Measurements from ENCODE around the gene TAF6. TPM values are rescaled to one million over a fixed set of nuclear protein-coding genes. Genes with fewer than 3 reads are reported as not detected.

The TAF6 gene
- total and polyA plus RNA-seq, 2 experiments from 2014 or later = 56.3 to 141 TPM

DNA sequence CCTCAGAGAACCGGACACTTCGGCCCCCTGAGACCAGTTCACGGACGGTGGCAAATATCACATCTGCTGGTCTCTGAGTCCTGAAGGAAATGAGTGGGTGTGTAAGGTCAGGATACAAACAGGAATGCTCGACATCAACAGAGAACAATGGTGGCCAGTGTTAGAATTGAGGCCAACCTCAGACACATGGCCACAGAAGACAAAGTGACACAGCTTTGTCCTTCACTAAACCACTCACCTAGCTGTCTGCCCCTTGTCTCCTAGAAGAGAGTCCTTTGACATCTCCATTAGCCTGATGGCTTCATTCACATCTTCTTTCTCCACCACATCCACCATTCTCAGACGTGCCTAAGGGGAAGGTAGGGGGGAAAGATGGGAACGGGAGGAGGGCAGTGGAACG lies 26.1 kb downstream of the TAF6 start (continued):
- TF ChIP-seq, protein P1, sequence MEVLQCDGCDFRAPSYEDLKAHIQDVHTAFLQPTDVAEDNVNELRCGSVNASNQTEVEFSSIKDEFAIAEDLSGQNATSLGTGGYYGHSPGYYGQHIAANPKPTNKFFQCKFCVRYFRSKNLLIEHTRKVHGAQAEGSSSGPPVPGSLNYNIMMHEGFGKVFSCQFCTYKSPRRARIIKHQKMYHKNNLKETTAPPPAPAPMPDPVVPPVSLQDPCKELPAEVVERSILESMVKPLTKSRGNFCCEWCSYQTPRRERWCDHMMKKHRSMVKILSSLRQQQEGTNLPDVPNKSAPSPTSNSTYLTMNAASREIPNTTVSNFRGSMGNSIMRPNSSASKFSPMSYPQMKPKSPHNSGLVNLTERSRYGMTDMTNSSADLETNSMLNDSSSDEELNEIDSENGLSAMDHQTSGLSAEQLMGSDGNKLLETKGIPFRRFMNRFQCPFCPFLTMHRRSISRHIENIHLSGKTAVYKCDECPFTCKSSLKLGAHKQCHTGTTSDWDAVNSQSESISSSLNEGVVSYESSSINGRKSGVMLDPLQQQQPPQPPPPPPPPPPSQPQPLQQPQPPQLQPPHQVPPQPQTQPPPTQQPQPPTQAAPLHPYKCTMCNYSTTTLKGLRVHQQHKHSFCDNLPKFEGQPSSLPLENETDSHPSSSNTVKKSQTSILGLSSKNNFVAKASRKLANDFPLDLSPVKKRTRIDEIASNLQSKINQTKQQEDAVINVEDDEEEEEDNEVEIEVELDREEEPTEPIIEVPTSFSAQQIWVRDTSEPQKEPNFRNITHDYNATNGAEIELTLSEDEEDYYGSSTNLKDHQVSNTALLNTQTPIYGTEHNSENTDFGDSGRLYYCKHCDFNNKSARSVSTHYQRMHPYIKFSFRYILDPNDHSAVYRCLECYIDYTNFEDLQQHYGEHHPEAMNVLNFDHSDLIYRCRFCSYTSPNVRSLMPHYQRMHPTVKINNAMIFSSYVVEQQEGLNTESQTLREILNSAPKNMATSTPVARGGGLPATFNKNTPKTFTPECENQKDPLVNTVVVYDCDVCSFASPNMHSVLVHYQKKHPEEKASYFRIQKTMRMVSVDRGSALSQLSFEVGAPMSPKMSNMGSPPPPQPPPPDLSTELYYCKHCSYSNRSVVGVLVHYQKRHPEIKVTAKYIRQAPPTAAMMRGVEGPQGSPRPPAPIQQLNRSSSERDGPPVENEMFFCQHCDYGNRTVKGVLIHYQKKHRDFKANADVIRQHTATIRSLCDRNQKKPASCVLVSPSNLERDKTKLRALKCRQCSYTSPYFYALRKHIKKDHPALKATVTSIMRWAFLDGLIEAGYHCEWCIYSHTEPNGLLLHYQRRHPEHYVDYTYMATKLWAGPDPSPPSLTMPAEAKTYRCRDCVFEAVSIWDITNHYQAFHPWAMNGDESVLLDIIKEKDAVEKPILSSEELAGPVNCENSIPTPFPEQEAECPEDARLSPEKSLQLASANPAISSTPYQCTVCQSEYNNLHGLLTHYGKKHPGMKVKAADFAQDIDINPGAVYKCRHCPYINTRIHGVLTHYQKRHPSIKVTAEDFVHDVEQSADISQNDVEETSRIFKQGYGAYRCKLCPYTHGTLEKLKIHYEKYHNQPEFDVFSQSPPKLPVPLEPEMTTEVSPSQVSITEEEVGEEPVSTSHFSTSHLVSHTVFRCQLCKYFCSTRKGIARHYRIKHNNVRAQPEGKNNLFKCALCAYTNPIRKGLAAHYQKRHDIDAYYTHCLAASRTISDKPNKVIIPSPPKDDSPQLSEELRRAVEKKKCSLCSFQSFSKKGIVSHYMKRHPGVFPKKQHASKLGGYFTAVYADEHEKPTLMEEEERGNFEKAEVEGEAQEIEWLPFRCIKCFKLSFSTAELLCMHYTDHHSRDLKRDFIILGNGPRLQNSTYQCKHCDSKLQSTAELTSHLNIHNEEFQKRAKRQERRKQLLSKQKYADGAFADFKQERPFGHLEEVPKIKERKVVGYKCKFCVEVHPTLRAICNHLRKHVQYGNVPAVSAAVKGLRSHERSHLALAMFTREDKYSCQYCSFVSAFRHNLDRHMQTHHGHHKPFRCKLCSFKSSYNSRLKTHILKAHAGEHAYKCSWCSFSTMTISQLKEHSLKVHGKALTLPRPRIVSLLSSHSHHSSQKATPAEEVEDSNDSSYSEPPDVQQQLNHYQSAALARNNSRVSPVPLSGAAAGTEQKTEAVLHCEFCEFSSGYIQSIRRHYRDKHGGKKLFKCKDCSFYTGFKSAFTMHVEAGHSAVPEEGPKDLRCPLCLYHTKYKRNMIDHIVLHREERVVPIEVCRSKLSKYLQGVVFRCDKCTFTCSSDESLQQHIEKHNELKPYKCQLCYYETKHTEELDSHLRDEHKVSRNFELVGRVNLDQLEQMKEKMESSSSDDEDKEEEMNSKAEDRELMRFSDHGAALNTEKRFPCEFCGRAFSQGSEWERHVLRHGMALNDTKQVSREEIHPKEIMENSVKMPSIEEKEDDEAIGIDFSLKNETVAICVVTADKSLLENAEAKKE (CRISPR knock-in tag; IDR thresholded peaks at IDR 0.05) = no peak
- TF ChIP-seq, protein P2, sequence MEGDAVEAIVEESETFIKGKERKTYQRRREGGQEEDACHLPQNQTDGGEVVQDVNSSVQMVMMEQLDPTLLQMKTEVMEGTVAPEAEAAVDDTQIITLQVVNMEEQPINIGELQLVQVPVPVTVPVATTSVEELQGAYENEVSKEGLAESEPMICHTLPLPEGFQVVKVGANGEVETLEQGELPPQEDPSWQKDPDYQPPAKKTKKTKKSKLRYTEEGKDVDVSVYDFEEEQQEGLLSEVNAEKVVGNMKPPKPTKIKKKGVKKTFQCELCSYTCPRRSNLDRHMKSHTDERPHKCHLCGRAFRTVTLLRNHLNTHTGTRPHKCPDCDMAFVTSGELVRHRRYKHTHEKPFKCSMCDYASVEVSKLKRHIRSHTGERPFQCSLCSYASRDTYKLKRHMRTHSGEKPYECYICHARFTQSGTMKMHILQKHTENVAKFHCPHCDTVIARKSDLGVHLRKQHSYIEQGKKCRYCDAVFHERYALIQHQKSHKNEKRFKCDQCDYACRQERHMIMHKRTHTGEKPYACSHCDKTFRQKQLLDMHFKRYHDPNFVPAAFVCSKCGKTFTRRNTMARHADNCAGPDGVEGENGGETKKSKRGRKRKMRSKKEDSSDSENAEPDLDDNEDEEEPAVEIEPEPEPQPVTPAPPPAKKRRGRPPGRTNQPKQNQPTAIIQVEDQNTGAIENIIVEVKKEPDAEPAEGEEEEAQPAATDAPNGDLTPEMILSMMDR (conservative IDR thresholded peaks at IDR 0.05; ENCODE audit: low read depth in 2 of 2) = no peak
- TF ChIP-seq CREB1 (CRISPR knock-in tag; IDR thresholded peaks at IDR 0.05; ENCODE audit: low read depth) (no peak), ZNF114 (CRISPR knock-in tag; IDR thresholded peaks at IDR 0.05) (no peak), NANOG (IDR thresholded peaks at IDR 0.05; ENCODE audit: borderline replicate concordance) (no peak), POLR2AphosphoS5 (IDR thresholded peaks at IDR 0.05; ENCODE audit: low read depth) (no peak; the same call in 1 of the 2 replicates)

DNA sequence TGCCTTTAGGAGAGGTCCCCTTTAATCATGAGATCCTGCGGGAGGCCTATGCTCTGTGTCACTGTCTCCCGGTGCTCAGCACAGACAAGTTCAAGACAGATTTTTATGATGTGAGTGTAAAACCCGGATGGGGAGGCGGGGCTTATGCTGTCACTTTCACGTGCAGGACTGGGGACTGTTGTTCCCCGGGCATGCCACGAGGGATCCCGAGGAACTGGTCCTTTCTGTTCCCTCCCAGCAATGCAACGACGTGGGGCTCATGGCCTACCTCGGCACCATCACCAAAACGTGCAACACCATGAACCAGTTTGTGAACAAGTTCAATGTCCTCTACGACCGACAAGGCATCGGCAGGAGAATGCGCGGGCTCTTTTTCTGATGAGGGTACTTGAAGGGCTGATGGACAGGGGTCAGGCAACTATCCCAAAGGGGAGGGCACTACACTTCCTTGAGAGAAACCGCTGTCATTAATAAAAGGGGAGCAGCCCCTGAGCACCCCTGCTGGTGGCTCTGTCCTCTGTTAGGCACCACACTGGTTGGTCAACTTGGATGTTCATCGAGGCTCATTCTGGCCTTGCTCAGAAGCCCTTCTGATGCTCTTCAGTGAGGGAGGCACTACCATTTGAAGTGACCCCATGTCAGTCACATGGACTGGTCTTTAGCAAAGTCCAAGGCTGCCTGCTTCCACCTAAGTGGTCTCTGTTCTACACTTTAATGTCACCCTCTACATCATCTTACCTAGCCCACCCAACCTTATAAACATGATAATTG lies 27.6 kb downstream of the TAF6 start:
- peak; percentile 45 for TF ChIP-seq POLR2AphosphoS5 (IDR thresholded peaks at IDR 0.05; ENCODE audit: low read depth)
- TF ChIP-seq, protein P2 (conservative IDR thresholded peaks at IDR 0.05; ENCODE audit: low read depth in 2 of 2) = peak; percentile 4 to 40; a peak in 2 of 4 replicates
- TF ChIP-seq ZNF331 (CRISPR knock-in tag; IDR thresholded peaks at IDR 0.05; ENCODE audit: low read depth) = no peak
- H3K4me1 ChIP-seq (ENCODE audit: insufficient read depth) = peaks cover 6% of the 10 kb centered on the region
- H3K27me3 Mint-ChIP-seq (ENCODE audit: insufficient read depth, low read depth, poor library complexity) = peaks cover 40% of the 10 kb centered on the region
- H4K20me1 ChIP-seq (replicated peaks; ENCODE audit: insufficient read depth) = peaks cover 34% of the 10 kb centered on the region
- H3K27me3 ChIP-seq (ENCODE audit: insufficient read depth) = no peaks in the 10 kb centered on the region
- peak overlapping the region; percentile 93; the same call in 1 of the 3 replicates for H3K4me3 Mint-ChIP-seq
- H3K9me3 Mint-ChIP-seq = no peaks in the 10 kb centered on the region
- H2AFZ ChIP-seq = no peak overlapping the region
- H3K27ac ChIP-seq (ENCODE audit: low read depth) = peak overlapping the region; percentile 88
- peaks cover 79% of the 10 kb centered on the region for H3F3A ChIP-seq (replicated peaks; ENCODE audit: low read depth)
- no peak overlapping the region for H3K4me3 ChIP-seq
- H3K27ac Mint-ChIP-seq = peak overlapping the region; percentile 15; the same call in 1 of the 2 replicates
- ATAC-seq (peak; percentile 33), DNase-seq (ENCODE audit: low spot score) (peak; percentile 74)
- peaks cover 23% of the 10 kb centered on the region for H3K4me1 Mint-ChIP-seq
- H3K36me3 ChIP-seq (ENCODE audit: insufficient read depth) = peaks cover 45% of the 10 kb centered on the region
- no peaks in the 10 kb centered on the region for H3K9me2 ChIP-seq (ENCODE audit: insufficient read depth)
- peaks cover 15% of the 10 kb centered on the region for H3K79me2 ChIP-seq (replicated peaks; ENCODE audit: insufficient read depth)
- H3K4me2 ChIP-seq = no peak overlapping the region
- H3K36me3 Mint-ChIP-seq (ENCODE audit: low read depth) = peaks cover 65% of the 10 kb centered on the region
